Motor neuron (in vitro differentiated cells): ENCODE data around the gene PGBD1. TPM values are rescaled to one million over a fixed set of nuclear protein-coding genes. Genes with fewer than 3 reads are reported as not detected.

Experiments
- ATAC-seq, 8 experiments: fragments of 200-7000 bp; cut with Tn5 transposase; replicated peaks in 6 of 8; 2 replicates each; pipeline ENCODE4 v1.8.0; 2021; ENCODE audit warnings: mild to moderate bottlenecking in 8 of 8, moderate library complexity in 8 of 8
- H3K27ac ChIP-seq, 2 donors: fragments of 250-450 bp; sonication (Bioruptor Pico); 2 replicates each; pipeline ENCODE4 v1.9.0; 2021; ENCODE audit warnings: antibody characterized with exemption in 2 of 2, mild to moderate bottlenecking in 2 of 2, moderate library complexity in 1 of 2
- H3K4me1 ChIP-seq, 2 donors: fragments of 250-450 bp; sonication (Bioruptor Pico); replicated peaks in 1 of 2; 2 replicates each; pipeline ENCODE4 v1.6.1; 2021; ENCODE audit warnings: antibody characterized with exemption in 2 of 2, mild to moderate bottlenecking in 2 of 2, moderate library complexity in 1 of 2
- H3K4me3 ChIP-seq, 5 donors: fragments of 250-450 bp; sonication (Bioruptor Pico); 2 replicates each; pipeline ENCODE4 v1.9.0; 2021; ENCODE audit warnings: antibody characterized with exemption in 5 of 5, mild to moderate bottlenecking in 5 of 5, moderate library complexity in 4 of 5
- WGBS, 10 experiments: fragments of 450-650 bp; shearing (Covaris generic); methylation state at CpG; one replicate each; pipeline ENCODE4 v1.0.0; 2022; 5-methylcytosine and 5-hydroxymethylcytosine counted together
- in situ Hi-C, 9 experiments: fragments of 400-800 bp; cut with MboI; loops; one replicate each; pipeline ENCODE4 v1.15.0; 2021; ENCODE audit warnings: low sequenced_read_pairs in 9 of 9, low pct_unique_long_range_greater_than_20kb in 2 of 9; ENCODE audit not compliant: unreplicated experiment in 9 of 9
- total RNA-seq, 8 experiments: library from RNA; unstranded; fragments of 300-600 nt; gene quantifications; 2 replicates each; pipeline versions ENCODE4 v1.2.3 to v1.2.4, GENCODE V29; 2022

PGBD1 gene, protein sequence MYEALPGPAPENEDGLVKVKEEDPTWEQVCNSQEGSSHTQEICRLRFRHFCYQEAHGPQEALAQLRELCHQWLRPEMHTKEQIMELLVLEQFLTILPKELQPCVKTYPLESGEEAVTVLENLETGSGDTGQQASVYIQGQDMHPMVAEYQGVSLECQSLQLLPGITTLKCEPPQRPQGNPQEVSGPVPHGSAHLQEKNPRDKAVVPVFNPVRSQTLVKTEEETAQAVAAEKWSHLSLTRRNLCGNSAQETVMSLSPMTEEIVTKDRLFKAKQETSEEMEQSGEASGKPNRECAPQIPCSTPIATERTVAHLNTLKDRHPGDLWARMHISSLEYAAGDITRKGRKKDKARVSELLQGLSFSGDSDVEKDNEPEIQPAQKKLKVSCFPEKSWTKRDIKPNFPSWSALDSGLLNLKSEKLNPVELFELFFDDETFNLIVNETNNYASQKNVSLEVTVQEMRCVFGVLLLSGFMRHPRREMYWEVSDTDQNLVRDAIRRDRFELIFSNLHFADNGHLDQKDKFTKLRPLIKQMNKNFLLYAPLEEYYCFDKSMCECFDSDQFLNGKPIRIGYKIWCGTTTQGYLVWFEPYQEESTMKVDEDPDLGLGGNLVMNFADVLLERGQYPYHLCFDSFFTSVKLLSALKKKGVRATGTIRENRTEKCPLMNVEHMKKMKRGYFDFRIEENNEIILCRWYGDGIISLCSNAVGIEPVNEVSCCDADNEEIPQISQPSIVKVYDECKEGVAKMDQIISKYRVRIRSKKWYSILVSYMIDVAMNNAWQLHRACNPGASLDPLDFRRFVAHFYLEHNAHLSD
- 10 to 100 TPM in 2 of 8 experiments, 1 to 10 TPM in 5, under 1 TPM in 1; 0.81 to 11.5 (median 7.5) TPM for total RNA-seq

DNA sequence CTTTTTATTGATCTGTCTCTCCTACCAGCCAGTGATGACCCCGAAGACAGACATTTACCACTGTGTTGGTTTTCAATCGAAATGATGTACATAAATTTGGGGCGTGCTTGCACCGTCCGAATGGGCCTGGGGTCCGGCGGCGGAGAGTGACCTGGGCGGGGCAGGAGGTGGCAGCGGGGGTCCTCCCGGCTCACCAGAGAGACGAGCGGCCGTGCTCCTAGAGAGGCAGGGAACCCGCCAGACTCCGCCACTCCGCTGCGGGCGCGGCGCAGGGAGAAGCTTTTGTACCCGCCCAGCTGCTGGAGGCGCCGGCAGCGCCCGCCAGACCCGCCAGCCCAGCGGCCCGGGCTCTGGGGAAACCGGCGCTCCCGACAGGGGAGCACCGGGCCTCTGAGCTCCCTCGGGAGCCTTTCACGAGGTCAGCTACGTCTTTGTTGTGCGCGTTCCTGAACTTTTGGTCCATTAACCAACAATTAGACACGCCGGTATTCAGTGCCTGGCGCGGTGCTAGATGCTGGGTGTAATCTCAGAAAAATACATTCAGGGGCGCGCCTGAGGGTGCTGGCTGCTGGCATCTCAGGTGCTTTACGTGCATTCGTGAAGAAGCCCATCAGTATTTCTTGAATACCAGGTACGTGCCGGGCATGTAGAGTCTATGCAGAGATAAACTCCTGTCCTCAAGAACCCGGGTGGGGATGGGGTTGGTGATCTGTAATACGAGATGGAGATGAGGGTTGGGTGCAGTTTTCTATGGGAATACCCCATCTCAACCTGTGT, at the start of gene PGBD1:
Gene PGBD1 (plus strand): TSS at position 285 of the 777 bp plus-strand sequence. CDS start 2,242 bp downstream, outside the sequence.
- in situ Hi-C loops = no loop called here
- WGBS, 10 experiments = 0 to 4% (median 0%) methylated on average over 1 to 18 of the region's 50 CpGs; no CpG with 5 or more reads in 1 of the 10 experiments
- H3K27ac ChIP-seq = no peak within 1 kb of the TSS
- H3K4me1 ChIP-seq = peaks cover 6 to 16% of the 10 kb centered on the region in 2 donors
- H3K4me3 ChIP-seq = peak within 1 kb of the TSS; percentile 46 to 83 (median 69)
- peak; percentile 97 to 99 (median 98) for ATAC-seq

DNA sequence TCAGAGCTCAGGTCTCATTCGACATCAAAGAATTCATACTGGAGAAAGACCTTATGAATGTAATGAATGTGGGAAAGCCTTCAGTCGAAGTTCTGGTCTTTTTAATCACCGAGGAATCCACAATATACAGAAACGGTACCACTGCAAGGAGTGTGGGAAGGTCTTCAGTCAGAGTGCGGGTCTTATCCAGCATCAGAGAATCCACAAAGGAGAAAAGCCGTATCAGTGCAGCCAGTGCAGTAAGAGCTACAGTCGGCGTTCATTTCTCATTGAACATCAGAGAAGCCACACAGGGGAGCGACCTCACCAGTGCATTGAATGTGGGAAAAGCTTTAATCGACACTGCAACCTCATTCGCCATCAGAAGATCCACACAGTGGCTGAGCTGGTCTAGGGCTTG, 48.6 kb upstream of the PGBD1 start:
- Histone ChIP-seq H3K27ac (no peak overlapping the region), H3K4me1 (no peaks in the 10 kb centered on the region), H3K4me3 (no peak overlapping the region)
- no peak for ATAC-seq
- in situ Hi-C loops = no loop called here
- WGBS, 10 experiments = 70 to 96% (median 93%) methylated on average over 2 to 10 of the region's 11 CpGs; no CpG with 5 or more reads in 1 of the 10 experiments

DNA sequence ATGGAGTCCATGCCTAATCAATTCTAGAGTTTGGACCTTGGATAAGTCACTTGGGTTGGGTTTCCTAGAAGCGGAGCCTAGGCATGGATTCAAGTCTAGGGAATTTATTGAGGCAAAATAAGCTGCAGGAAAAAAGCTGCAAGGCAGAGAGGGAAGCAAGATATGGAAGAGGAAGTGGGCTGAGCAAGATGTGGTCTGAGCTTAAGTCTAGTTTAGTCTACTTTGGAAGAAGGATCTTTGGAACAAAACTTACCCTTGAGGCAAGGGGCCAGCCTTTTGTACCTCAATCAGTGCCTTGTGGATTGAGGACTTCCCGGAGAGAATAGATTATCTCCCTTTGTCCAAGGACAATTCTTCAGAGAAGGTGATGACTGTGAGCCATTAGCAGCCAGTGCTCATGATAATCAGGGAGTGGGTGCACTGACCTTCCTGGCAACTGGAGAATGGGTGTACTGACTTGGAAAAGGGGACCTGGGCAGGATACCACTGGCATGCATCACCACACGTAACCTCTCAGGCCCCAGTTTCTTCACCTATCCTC, 45.4 kb upstream of the PGBD1 start:
- in situ Hi-C loops = no loop called here
- Histone ChIP-seq H3K4me3 (no peak overlapping the region), H3K27ac (no peak overlapping the region), H3K4me1 (no peaks in the 10 kb centered on the region)
- WGBS, 10 experiments = 74 to 100% (median 88%) methylated on average over 1 to 3 of the region's 3 CpGs; no CpG with 5 or more reads in 2 of the 10 experiments
- no peak for ATAC-seq

DNA sequence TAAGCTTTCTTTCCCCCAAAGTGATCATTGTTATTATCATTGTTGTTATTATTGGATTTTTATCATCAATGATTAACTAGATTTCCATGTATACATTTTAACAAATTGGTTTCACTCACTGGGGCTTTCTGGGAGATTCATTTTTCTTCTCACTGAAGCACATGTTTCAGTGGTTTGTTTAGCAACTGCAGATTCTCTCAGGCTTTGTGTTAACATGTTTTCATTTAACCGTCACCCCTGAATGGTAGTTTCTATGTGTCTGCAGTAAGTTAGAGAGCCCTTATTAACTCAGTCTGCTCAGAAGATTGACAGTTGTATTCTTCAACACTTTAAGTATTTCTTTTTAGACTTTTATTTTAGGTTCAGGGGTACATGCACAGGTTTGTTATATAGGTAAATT, 41.7 kb upstream of the PGBD1 start:
- H3K4me1 ChIP-seq = no peaks in the 10 kb centered on the region
- no peak overlapping the region for H3K4me3 ChIP-seq
- ATAC-seq = no peak
- in situ Hi-C loops = no loop called here
- WGBS, 10 experiments = 23 to 100% (median 80%) methylated on average over 1 of the region's 1 CpG; no CpG with 5 or more reads in 1 of the 10 experiments
- no peak overlapping the region for H3K27ac ChIP-seq

DNA sequence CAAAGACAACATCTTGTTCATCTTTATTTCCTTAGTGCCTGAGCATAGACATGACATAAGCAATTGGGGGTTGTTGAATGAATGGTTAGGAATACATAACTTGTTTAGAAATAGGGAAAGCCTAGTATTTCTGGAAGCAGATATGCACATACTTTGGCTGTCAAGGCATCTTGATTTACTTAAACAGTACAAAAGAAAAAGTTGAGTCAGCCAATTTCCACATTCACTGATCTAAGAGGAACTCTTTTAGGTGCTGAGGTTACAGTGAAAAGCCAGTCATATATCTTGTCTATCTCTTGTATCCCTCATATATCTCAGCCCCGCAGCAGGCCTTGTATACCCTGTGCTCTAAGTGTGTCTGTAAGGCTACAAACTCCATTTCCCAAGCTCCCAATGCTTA, 40.9 kb upstream of the PGBD1 start:
- WGBS, 10 experiments = 83 to 100% (median 100%) methylated on average over 1 of the region's 1 CpG; no CpG with 5 or more reads in 5 of the 10 experiments
- in situ Hi-C loops = no loop called here
- H3K4me1 ChIP-seq = no peaks in the 10 kb centered on the region
- H3K4me3 ChIP-seq = no peak overlapping the region
- no peak overlapping the region for H3K27ac ChIP-seq
- peak in 2 of 8 experiments; percentile 85 to 93 for ATAC-seq

DNA sequence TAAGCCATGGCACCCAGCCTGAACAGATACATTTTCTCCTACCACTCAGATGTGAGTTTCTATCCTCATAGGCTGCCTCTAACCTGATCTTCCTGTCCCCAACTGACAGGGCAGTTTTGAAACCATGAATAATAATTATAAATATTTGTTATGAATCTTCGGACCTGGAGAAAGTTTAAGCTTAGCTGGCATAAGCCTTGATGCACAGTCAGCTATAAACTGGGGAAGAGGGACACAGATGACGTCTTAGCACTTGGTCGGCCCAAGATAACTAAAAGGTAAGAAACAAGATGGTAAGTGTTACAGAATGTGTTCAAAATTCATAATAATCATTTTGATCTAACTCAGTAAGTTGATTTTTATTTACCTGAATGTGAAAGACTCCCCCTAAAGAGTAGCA, 37.4 kb upstream of the PGBD1 start:
- Histone ChIP-seq H3K27ac (no peak overlapping the region), H3K4me1 (no peaks in the 10 kb centered on the region), H3K4me3 (no peak overlapping the region)
- 83 to 100% (median 96%) methylated on average over 1 to 3 of the region's 3 CpGs; no CpG with 5 or more reads in 1 of the 10 experiments for WGBS, 10 experiments
- ATAC-seq = no peak
- in situ Hi-C loops = no loop called here

DNA sequence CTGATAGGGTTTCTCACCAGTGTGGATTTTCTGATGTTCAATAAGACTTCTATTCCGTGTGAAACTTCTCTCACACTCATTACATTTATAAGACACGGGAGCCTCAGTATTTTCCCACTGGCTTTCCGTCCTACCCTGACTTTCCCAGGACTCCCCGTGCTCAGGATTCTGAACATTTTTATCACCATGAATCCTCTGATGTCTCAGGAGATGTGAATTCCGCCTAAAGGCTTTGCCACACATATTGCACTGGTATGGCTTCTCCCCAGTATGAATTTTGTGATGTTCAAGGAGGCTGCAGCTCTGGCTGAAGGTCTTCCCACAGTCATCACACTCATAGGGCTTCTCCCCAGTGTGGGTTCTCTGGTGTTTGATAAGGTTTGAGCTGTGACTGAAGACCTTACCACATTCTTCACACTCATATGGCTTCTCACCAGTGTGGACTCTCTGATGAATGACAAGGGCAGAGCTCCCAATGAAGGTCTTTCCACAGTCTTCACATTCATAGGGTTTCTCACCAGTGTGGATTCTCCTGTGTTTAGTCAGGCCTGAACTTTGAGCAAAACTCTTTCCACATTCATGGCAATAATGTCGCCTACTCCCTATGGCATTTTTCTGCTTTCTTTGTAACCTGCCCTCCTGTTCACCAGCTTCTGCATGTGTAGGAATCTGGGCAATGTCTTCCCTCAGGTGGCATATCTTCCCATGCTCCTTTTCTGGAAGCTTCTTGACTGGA, 36.0 kb upstream of the PGBD1 start:
- Histone ChIP-seq H3K4me1 (peaks cover 0 to 2% of the 10 kb centered on the region in 2 donors), H3K27ac (no peak overlapping the region), H3K4me3 (no peak overlapping the region)
- in situ Hi-C loops = no loop called here
- WGBS, 10 experiments = 67 to 100% (median 93%) methylated on average over 1 to 6 of the region's 6 CpGs
- no peak for ATAC-seq

DNA sequence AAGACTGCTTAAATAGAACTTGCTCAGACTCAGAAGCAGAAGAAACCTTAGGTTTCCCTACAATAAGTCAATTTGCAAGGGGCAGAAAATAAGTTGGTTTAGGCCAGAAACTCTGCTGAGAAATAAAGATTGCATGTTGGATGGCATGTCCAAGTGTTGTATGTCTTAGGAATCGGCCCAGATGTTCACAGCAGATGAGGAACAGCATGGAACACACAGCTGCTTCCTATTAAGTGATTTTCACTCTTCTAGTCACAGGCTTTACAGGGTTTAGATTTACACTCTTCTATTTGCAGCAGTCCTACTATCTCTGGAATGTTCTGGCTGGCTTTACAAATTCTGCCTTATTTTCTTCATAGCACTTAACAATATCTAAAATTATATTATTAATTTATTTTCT, 32.5 kb upstream of the PGBD1 start:
- Histone ChIP-seq H3K4me3 (no peak overlapping the region), H3K27ac (no peak overlapping the region), H3K4me1 (peaks cover 10 to 14% of the 10 kb centered on the region in 2 donors)
- ATAC-seq = no peak
- in situ Hi-C loops = no loop called here
- WGBS, 10 experiments = 0 to 100% (median 81%) methylated on average over 1 of the region's 1 CpG

DNA sequence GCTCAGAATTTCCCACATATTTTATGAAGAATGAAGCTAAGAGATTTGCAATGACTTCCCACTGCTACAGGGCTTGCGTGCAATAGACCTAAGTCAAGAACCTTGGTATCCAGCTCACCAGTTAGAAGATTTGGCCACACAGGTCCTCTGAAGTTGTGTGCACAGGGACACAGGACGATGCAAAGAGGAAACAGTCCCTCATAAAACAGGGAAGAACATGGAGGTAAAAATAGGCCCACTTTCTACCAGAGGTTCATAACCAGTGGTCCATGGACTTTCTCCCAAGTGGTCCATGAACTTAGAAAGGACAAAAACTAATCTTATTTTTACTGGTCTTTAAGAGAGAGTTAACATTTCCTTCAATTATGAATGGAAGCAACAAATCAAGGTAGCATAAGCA, 30.6 kb upstream of the PGBD1 start:
- in situ Hi-C loops = loop anchor here in 1 of 9 experiments (25.0 kb wide), 1 partner anchor 113 kb away; the partner anchor contains the start of gene ZKSCAN8
- no peak overlapping the region for H3K27ac ChIP-seq
- peaks cover 10 to 14% of the 10 kb centered on the region in 2 donors for H3K4me1 ChIP-seq
- H3K4me3 ChIP-seq = peak overlapping the region; percentile 52 to 88 (median 63)
- no peak for ATAC-seq
- WGBS, 10 experiments = 17 to 100% (median 78%) methylated on average over 1 to 2 of the region's 2 CpGs; no CpG with 5 or more reads in 2 of the 10 experiments

DNA sequence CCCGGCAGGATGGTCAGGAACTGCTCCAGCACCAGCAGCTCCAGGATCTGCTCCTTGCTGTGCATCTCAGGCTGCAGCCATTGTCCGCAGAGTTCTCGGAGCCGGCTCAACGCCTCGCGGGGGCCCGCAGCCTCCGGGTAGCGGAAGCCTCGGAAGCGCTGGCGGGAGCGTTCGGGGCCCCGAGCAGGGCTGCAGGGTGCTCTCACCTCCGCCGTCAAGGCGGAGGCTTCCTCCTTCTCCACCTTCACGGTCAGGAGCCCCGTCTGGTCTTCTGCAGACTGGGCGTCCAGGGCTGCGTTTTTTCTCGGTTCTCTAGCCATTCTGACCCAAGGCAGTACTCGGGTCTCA, 29.7 kb upstream of the PGBD1 start:
- peak; percentile 48 to 76 (median 58) for ATAC-seq
- Histone ChIP-seq H3K27ac (peak overlapping the region; percentile 1 to 56), H3K4me1 (peaks cover 10 to 14% of the 10 kb centered on the region in 2 donors), H3K4me3 (peak overlapping the region; percentile 52 to 88 (median 63))
- 0% methylated on average over 3 to 19 of the region's 25 CpGs; no CpG with 5 or more reads in 4 of the 10 experiments for WGBS, 10 experiments
- in situ Hi-C loops = loop anchor here in 1 of 9 experiments (25.0 kb wide), 1 partner anchor 114 kb away; the partner anchor contains the start of gene ZKSCAN8

DNA sequence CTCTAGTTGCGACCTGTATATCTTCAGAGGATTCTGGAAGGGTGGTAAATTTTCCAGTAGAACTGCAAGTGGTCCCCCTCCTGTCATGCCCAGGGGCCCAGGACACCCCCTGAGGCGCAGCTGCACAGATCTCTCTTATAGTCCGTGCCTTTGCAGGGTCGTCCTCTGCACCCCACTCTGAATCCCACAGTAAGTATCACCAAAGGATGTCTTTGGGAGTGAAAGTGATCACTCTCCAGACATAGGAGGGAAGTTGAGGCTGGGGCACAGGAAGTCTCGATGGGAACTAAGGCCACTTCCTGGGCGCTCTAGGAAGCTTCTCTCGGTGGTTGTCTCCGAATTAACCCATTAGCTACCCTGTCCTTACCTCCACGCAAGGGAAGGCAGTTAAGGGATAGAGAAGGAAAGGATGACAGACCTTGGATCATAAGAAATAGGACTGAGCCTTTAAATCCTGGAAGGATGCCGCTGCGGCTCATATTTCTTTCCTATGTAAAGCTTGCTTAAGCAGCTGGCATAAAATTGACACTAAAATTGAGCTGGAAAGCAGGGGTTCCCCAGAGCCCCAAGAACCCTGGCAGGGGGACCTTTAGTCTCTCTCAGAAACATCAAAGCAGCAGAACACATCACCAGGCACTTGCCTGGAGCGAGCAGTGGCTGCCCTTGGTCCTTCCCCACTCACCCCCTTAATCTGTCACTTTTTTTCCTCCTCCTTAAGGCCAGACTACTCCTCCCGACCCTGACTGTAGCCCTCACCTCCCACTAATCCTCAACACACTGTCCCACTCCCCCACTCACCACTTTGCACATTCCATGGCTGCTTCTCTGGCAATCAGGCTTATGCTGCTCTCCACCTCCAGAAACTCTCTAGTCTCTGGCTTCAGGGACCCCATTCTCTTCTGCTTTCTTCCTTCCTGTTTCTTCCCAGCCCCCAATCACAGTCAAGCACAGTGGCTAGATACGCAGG, 29.1 kb upstream of the PGBD1 start, which contains the start of gene ZKSCAN4:
Gene ZKSCAN4 (minus strand): TSS at position 261 of the 967 bp plus-strand sequence. CDS start 289 bp downstream, outside the sequence.
- H3K4me3 ChIP-seq = peak within 1 kb of the TSS; percentile 52 to 88 (median 63)
- peak within 1 kb of the TSS; percentile 1 to 56 for H3K27ac ChIP-seq
- peak; percentile 93 to 99 (median 96) for ATAC-seq
- 0 to 100% (median 5%) methylated on average over 1 to 8 of the region's 14 CpGs for WGBS, 10 experiments
- in situ Hi-C loops = loop anchor here in 1 of 9 experiments (25.0 kb wide), 1 partner anchor 115 kb away; the partner anchor contains the start of gene ZKSCAN8
- H3K4me1 ChIP-seq = peaks cover 10 to 14% of the 10 kb centered on the region in 2 donors
